ENCODE measurements around the gene FKBP14. TPM values are rescaled to one million over a fixed set of nuclear protein-coding genes. Genes with fewer than 3 reads are reported as not detected.
A peak's percentile ranks its signal among the peaks of the same experiment; 100 is the strongest.

The FKBP14 gene
- total and polyA plus RNA-seq, 2 experiments from 2014 or later = 11.8 to 12.9 TPM

DNA sequence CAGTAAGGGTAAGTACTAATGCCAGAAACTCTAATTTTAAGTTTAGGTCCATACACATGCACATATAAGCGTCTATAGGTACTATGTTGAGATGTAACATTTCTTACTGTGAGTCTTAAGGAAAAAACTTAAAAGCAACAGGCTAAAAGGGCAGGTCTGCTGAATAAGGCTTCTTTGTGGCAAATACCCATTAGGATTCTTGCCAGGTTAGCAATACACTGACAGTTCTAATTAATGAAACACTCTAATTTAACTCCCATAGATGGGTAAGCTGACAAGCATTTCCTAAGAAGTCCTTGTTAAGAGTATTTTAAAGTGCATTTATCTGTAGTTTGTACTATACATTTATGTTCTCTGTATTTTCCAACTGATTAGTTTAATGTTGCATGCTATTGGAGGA lies 50.9 kb downstream of the FKBP14 start:
- Histone ChIP-seq H3K9me2 (ENCODE audit: insufficient read depth) (no peaks in the 10 kb centered on the region), H4K20me1 (replicated peaks; ENCODE audit: insufficient read depth) (peaks cover 61% of the 10 kb centered on the region), H3K79me2 (replicated peaks; ENCODE audit: insufficient read depth) (peaks cover 92% of the 10 kb centered on the region), H3K4me3 (no peak overlapping the region), H3F3A (replicated peaks; ENCODE audit: low read depth) (no peaks in the 10 kb centered on the region), H3K27ac (ENCODE audit: low read depth) (0 out of 2 replicates have a peak overlapping the region, but pooled peaks have one; percentile 41), H3K27me3 (ENCODE audit: insufficient read depth) (no peaks in the 10 kb centered on the region), H3K4me2 (no peak overlapping the region), H3K36me3 (ENCODE audit: insufficient read depth) (no peaks in the 10 kb centered on the region), H3K4me1 (ENCODE audit: insufficient read depth) (peaks cover 20% of the 10 kb centered on the region), H2AFZ (no peak overlapping the region)
- Mint-ChIP-seq H3K27me3 (ENCODE audit: insufficient read depth, low read depth, poor library complexity) (no peaks in the 10 kb centered on the region), H3K4me1 (peaks cover 10% of the 10 kb centered on the region), H3K36me3 (ENCODE audit: low read depth) (no peaks in the 10 kb centered on the region), H3K27ac (no peak overlapping the region), H3K9me3 (no peaks in the 10 kb centered on the region), H3K4me3 (no peak overlapping the region)
- DNase-seq (ENCODE audit: low spot score) (no peak), ATAC-seq (no peak)
- no peak for TF ChIP-seq ETS1 (IDR thresholded peaks at IDR 0.05)
- TF ChIP-seq POLR2AphosphoS5 (IDR thresholded peaks at IDR 0.05; ENCODE audit: low read depth) = no peak
- no peak for TF ChIP-seq EZH2 (IDR thresholded peaks at IDR 0.05; ENCODE audit: low read depth, unreplicated experiment)
- TF ChIP-seq STAT1 (IDR thresholded peaks at IDR 0.05; ENCODE audit: unreplicated experiment) = no peak

DNA sequence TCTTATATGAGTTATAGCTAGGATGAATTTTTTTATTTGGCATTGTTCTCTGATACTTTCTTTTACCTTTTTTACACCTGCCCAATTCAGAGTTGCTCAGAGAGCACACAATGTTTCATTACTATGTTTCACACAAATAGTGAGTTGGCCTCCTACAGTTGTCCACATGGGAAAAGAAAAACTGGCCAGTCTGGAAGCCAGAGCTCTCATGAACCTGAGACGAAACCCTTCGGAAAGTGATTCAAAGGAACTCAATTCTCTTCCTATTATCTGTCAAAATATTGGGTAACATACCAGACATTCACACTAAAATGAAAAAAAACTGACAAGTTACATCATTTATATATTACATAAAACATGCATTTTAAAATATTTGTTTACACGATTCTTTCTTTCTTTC lies 52.2 kb downstream of the FKBP14 start:
- no peaks in the 10 kb centered on the region for H3F3A ChIP-seq (replicated peaks; ENCODE audit: low read depth)
- H3K27ac ChIP-seq (ENCODE audit: low read depth) = no peak overlapping the region; the same call in 1 of the 2 replicates
- no peaks in the 10 kb centered on the region for H3K9me2 ChIP-seq (ENCODE audit: insufficient read depth)
- peaks cover 20% of the 10 kb centered on the region for H3K4me1 Mint-ChIP-seq
- no peak overlapping the region for H3K4me2 ChIP-seq
- no peak for TF ChIP-seq JUNB (IDR thresholded peaks at IDR 0.05; ENCODE audit: unreplicated experiment)
- TF ChIP-seq ZNF331 (CRISPR knock-in tag; IDR thresholded peaks at IDR 0.05; ENCODE audit: low read depth) = no peak
- TF ChIP-seq EZH2 (IDR thresholded peaks at IDR 0.05; ENCODE audit: low read depth, unreplicated experiment) = no peak
- no peak overlapping the region for H3K27ac Mint-ChIP-seq
- peaks cover 20% of the 10 kb centered on the region for H3K4me1 ChIP-seq (ENCODE audit: insufficient read depth)
- no peaks in the 10 kb centered on the region for H3K36me3 ChIP-seq (ENCODE audit: insufficient read depth)
- no peaks in the 10 kb centered on the region for H3K9me3 Mint-ChIP-seq
- peaks cover 5% of the 10 kb centered on the region for H3K27me3 Mint-ChIP-seq (ENCODE audit: insufficient read depth, low read depth, poor library complexity)
- no peaks in the 10 kb centered on the region for H3K27me3 ChIP-seq (ENCODE audit: insufficient read depth)
- no peak for DNase-seq (ENCODE audit: low spot score)
- peaks cover 92% of the 10 kb centered on the region for H3K79me2 ChIP-seq (replicated peaks; ENCODE audit: insufficient read depth)
- H3K36me3 Mint-ChIP-seq (ENCODE audit: low read depth) = no peaks in the 10 kb centered on the region
- H2AFZ ChIP-seq = no peak overlapping the region
- no peak overlapping the region for H3K4me3 Mint-ChIP-seq
- H3K4me3 ChIP-seq = no peak overlapping the region
- ATAC-seq = no peak
- peaks cover 61% of the 10 kb centered on the region for H4K20me1 ChIP-seq (replicated peaks; ENCODE audit: insufficient read depth)

DNA sequence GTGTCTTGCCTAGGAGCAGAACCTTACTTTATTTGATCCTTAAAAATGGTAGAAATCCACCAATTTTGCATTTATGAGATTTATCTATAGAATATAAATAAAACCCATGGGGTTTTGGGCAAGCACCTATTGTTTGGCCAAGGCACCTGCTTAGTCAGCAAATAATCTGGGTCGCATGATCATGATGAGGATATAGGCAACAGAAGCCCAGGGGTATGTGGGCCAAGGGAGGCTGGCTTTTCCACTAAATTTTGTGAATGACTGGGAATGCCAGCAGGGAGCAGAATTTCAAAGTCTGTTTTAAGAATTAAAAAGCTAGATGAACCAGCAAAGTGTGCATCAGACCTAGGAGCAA lies 54.2 kb downstream of the FKBP14 start:
- Mint-ChIP-seq H3K4me3 (no peak overlapping the region), H3K27me3 (ENCODE audit: insufficient read depth, low read depth, poor library complexity) (peaks cover 5% of the 10 kb centered on the region), H3K4me1 (peaks cover 16% of the 10 kb centered on the region), H3K36me3 (ENCODE audit: low read depth) (peaks cover 9% of the 10 kb centered on the region), H3K9me3 (peaks cover 3% of the 10 kb centered on the region; the same call in 1 of the 3 replicates), H3K27ac (no peak overlapping the region)
- Histone ChIP-seq H3K79me2 (replicated peaks; ENCODE audit: insufficient read depth) (peaks cover 94% of the 10 kb centered on the region), H3F3A (replicated peaks; ENCODE audit: low read depth) (no peaks in the 10 kb centered on the region), H3K27me3 (ENCODE audit: insufficient read depth) (no peaks in the 10 kb centered on the region), H3K27ac (ENCODE audit: low read depth) (no peak overlapping the region), H3K36me3 (ENCODE audit: insufficient read depth) (peaks cover 10% of the 10 kb centered on the region; the same call in 1 of the 2 replicates), H3K4me3 (no peak overlapping the region), H3K9me2 (ENCODE audit: insufficient read depth) (no peaks in the 10 kb centered on the region), H4K20me1 (replicated peaks; ENCODE audit: insufficient read depth) (peaks cover 50% of the 10 kb centered on the region), H2AFZ (no peak overlapping the region), H3K4me2 (no peak overlapping the region), H3K4me1 (ENCODE audit: insufficient read depth) (peaks cover 16% of the 10 kb centered on the region)
- DNase-seq (ENCODE audit: low spot score) (no peak), ATAC-seq (no peak)
- TF ChIP-seq JUNB (IDR thresholded peaks at IDR 0.05; ENCODE audit: unreplicated experiment) (no peak), ZNF114 (CRISPR knock-in tag; IDR thresholded peaks at IDR 0.05) (no peak), EZH2phosphoT487 (IDR thresholded peaks at IDR 0.05; ENCODE audit: unreplicated experiment) (no peak), ZNF331 (CRISPR knock-in tag; IDR thresholded peaks at IDR 0.05; ENCODE audit: low read depth) (no peak)
- TF ChIP-seq, protein P1, sequence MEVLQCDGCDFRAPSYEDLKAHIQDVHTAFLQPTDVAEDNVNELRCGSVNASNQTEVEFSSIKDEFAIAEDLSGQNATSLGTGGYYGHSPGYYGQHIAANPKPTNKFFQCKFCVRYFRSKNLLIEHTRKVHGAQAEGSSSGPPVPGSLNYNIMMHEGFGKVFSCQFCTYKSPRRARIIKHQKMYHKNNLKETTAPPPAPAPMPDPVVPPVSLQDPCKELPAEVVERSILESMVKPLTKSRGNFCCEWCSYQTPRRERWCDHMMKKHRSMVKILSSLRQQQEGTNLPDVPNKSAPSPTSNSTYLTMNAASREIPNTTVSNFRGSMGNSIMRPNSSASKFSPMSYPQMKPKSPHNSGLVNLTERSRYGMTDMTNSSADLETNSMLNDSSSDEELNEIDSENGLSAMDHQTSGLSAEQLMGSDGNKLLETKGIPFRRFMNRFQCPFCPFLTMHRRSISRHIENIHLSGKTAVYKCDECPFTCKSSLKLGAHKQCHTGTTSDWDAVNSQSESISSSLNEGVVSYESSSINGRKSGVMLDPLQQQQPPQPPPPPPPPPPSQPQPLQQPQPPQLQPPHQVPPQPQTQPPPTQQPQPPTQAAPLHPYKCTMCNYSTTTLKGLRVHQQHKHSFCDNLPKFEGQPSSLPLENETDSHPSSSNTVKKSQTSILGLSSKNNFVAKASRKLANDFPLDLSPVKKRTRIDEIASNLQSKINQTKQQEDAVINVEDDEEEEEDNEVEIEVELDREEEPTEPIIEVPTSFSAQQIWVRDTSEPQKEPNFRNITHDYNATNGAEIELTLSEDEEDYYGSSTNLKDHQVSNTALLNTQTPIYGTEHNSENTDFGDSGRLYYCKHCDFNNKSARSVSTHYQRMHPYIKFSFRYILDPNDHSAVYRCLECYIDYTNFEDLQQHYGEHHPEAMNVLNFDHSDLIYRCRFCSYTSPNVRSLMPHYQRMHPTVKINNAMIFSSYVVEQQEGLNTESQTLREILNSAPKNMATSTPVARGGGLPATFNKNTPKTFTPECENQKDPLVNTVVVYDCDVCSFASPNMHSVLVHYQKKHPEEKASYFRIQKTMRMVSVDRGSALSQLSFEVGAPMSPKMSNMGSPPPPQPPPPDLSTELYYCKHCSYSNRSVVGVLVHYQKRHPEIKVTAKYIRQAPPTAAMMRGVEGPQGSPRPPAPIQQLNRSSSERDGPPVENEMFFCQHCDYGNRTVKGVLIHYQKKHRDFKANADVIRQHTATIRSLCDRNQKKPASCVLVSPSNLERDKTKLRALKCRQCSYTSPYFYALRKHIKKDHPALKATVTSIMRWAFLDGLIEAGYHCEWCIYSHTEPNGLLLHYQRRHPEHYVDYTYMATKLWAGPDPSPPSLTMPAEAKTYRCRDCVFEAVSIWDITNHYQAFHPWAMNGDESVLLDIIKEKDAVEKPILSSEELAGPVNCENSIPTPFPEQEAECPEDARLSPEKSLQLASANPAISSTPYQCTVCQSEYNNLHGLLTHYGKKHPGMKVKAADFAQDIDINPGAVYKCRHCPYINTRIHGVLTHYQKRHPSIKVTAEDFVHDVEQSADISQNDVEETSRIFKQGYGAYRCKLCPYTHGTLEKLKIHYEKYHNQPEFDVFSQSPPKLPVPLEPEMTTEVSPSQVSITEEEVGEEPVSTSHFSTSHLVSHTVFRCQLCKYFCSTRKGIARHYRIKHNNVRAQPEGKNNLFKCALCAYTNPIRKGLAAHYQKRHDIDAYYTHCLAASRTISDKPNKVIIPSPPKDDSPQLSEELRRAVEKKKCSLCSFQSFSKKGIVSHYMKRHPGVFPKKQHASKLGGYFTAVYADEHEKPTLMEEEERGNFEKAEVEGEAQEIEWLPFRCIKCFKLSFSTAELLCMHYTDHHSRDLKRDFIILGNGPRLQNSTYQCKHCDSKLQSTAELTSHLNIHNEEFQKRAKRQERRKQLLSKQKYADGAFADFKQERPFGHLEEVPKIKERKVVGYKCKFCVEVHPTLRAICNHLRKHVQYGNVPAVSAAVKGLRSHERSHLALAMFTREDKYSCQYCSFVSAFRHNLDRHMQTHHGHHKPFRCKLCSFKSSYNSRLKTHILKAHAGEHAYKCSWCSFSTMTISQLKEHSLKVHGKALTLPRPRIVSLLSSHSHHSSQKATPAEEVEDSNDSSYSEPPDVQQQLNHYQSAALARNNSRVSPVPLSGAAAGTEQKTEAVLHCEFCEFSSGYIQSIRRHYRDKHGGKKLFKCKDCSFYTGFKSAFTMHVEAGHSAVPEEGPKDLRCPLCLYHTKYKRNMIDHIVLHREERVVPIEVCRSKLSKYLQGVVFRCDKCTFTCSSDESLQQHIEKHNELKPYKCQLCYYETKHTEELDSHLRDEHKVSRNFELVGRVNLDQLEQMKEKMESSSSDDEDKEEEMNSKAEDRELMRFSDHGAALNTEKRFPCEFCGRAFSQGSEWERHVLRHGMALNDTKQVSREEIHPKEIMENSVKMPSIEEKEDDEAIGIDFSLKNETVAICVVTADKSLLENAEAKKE (CRISPR knock-in tag; IDR thresholded peaks at IDR 0.05) = no peak
